H1 (cell line): ENCODE results near the gene SIX3. TPM values are rescaled to one million over a fixed set of nuclear protein-coding genes. Genes with fewer than 3 reads are reported as not detected.

Experiments
- HDAC6 ChIP-seq: IDR thresholded peaks from one replicate; pipeline ENCODE4 v1.7.1; 2012; ENCODE audit warnings: low read depth, mild to moderate bottlenecking, inconsistent platforms, low read length, moderate library complexity
- SIRT6 ChIP-seq: IDR thresholded peaks from one replicate; pipeline ENCODE4 v1.7.1; 2012; ENCODE audit warnings: low read length, inconsistent platforms
- SRF ChIP-seq: IDR thresholded peaks from 2 replicates; pipeline ENCODE4 v1.6.1; 2011; ENCODE audit warnings: mild to moderate bottlenecking, low read depth, low read length, moderate library complexity
- polyA plus RNA-seq, 7 experiments: library from polyadenylated mRNA; depleted of rRNA in 3 of 7; stranded (reverse) in 5 of 7; unstranded in 2 of 7; fragments of >200 nt in 5 of 7; fragments of 200-250 nt in 2 of 7; gene quantifications; 1 replicate in 5 of 7; 2 replicates in 1 of 7; 4 replicates in 1 of 7; pipeline versions ENCODE4 v1.2.1 to v1.2.3, GENCODE V29; 2011 to 2013; ENCODE audit warnings: missing spikeins in 2 of 7, mixed read lengths in 2 of 7
- total RNA-seq: library from RNA; stranded (reverse); fragmentation: NEBNext Ultra II Directional; extraction: Animal tissue kit (Norgen Biotek cat#: 25700); gene quantifications from 2 replicates; pipeline ENCODE4 v1.2.1, GENCODE V29; 2021
- TF ChIP-seq, protein P1 (sequence below): IDR thresholded peaks from 2 replicates; pipeline ENCODE4 v1.6.1; 2012; ENCODE audit warnings: inconsistent platforms
- TF ChIP-seq, protein P2 (sequence below): fragments of 300-600 bp; sonication (generic); IDR thresholded peaks from 2 replicates; pipeline ENCODE4 v1.7.1; 2012; ENCODE audit warnings: low read length, moderate library complexity, mild to moderate bottlenecking, inconsistent platforms; ENCODE audit not compliant: insufficient replicate concordance
- TF ChIP-seq, protein P3 (sequence below), 3 experiments: IDR thresholded peaks; 1 replicate in 2 of 3; 2 replicates in 1 of 3; pipeline versions ENCODE4 v1.5.1 to v1.6.1; 2011; ENCODE audit warnings: low read length in 3 of 3, mild to moderate bottlenecking in 3 of 3, inconsistent platforms in 2 of 3, low read depth in 1 of 3, moderate library complexity in 1 of 3; ENCODE audit not compliant: insufficient read depth in 1 of 3; ENCODE audit errors: control extremely low read depth in 1 of 3

SIX3 gene
- total and polyA plus RNA-seq, 2 of the 8 experiments (the other 6 are each of a cell fraction or from before 2014, with no cell fraction given): 0.02 to 0.19 TPM

DNA sequence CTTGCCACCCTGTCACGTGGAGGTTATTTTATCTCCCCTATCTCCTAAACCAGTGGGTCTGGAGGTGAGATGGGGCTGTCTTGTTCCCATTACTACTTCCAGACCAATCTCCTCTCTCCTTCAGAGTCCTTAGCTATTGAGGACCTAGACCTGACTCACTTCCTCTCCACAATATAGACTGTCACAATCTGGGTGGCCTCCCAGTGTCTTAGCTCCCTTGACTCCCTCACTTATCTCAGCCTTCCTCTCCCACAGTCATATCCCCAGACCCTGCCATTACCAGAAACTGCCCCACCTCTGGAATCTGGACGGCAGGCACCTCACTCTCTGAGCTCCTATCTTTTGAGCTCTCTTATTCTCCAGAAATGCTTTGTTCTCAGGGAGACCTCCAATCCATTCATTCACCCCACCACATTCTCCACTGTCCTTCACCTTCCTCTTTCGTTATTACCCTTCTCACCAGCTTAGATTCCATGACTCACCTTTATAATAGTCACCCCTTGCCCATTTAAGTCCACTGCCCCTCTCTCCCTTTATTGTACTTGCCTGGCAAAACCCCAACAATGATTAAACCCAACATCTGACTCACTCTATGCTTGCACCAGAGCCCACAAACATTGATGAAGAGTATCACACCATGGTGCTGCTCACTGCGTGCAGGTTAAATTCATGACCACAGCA, 23.3 kb upstream of the SIX3 start (continued):
- TF ChIP-seq, protein P1, sequence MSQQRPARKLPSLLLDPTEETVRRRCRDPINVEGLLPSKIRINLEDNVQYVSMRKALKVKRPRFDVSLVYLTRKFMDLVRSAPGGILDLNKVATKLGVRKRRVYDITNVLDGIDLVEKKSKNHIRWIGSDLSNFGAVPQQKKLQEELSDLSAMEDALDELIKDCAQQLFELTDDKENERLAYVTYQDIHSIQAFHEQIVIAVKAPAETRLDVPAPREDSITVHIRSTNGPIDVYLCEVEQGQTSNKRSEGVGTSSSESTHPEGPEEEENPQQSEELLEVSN: no peak
- TF ChIP-seq HDAC6 (no peak), SRF (no peak), SIRT6 (no peak)
- TF ChIP-seq, protein P2, sequence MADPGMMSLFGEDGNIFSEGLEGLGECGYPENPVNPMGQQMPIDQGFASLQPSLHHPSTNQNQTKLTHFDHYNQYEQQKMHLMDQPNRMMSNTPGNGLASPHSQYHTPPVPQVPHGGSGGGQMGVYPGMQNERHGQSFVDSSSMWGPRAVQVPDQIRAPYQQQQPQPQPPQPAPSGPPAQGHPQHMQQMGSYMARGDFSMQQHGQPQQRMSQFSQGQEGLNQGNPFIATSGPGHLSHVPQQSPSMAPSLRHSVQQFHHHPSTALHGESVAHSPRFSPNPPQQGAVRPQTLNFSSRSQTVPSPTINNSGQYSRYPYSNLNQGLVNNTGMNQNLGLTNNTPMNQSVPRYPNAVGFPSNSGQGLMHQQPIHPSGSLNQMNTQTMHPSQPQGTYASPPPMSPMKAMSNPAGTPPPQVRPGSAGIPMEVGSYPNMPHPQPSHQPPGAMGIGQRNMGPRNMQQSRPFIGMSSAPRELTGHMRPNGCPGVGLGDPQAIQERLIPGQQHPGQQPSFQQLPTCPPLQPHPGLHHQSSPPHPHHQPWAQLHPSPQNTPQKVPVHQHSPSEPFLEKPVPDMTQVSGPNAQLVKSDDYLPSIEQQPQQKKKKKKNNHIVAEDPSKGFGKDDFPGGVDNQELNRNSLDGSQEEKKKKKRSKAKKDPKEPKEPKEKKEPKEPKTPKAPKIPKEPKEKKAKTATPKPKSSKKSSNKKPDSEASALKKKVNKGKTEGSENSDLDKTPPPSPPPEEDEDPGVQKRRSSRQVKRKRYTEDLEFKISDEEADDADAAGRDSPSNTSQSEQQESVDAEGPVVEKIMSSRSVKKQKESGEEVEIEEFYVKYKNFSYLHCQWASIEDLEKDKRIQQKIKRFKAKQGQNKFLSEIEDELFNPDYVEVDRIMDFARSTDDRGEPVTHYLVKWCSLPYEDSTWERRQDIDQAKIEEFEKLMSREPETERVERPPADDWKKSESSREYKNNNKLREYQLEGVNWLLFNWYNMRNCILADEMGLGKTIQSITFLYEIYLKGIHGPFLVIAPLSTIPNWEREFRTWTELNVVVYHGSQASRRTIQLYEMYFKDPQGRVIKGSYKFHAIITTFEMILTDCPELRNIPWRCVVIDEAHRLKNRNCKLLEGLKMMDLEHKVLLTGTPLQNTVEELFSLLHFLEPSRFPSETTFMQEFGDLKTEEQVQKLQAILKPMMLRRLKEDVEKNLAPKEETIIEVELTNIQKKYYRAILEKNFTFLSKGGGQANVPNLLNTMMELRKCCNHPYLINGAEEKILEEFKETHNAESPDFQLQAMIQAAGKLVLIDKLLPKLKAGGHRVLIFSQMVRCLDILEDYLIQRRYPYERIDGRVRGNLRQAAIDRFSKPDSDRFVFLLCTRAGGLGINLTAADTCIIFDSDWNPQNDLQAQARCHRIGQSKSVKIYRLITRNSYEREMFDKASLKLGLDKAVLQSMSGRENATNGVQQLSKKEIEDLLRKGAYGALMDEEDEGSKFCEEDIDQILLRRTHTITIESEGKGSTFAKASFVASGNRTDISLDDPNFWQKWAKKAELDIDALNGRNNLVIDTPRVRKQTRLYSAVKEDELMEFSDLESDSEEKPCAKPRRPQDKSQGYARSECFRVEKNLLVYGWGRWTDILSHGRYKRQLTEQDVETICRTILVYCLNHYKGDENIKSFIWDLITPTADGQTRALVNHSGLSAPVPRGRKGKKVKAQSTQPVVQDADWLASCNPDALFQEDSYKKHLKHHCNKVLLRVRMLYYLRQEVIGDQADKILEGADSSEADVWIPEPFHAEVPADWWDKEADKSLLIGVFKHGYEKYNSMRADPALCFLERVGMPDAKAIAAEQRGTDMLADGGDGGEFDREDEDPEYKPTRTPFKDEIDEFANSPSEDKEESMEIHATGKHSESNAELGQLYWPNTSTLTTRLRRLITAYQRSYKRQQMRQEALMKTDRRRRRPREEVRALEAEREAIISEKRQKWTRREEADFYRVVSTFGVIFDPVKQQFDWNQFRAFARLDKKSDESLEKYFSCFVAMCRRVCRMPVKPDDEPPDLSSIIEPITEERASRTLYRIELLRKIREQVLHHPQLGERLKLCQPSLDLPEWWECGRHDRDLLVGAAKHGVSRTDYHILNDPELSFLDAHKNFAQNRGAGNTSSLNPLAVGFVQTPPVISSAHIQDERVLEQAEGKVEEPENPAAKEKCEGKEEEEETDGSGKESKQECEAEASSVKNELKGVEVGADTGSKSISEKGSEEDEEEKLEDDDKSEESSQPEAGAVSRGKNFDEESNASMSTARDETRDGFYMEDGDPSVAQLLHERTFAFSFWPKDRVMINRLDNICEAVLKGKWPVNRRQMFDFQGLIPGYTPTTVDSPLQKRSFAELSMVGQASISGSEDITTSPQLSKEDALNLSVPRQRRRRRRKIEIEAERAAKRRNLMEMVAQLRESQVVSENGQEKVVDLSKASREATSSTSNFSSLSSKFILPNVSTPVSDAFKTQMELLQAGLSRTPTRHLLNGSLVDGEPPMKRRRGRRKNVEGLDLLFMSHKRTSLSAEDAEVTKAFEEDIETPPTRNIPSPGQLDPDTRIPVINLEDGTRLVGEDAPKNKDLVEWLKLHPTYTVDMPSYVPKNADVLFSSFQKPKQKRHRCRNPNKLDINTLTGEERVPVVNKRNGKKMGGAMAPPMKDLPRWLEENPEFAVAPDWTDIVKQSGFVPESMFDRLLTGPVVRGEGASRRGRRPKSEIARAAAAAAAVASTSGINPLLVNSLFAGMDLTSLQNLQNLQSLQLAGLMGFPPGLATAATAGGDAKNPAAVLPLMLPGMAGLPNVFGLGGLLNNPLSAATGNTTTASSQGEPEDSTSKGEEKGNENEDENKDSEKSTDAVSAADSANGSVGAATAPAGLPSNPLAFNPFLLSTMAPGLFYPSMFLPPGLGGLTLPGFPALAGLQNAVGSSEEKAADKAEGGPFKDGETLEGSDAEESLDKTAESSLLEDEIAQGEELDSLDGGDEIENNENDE: no peak
- TF ChIP-seq, protein P3, sequence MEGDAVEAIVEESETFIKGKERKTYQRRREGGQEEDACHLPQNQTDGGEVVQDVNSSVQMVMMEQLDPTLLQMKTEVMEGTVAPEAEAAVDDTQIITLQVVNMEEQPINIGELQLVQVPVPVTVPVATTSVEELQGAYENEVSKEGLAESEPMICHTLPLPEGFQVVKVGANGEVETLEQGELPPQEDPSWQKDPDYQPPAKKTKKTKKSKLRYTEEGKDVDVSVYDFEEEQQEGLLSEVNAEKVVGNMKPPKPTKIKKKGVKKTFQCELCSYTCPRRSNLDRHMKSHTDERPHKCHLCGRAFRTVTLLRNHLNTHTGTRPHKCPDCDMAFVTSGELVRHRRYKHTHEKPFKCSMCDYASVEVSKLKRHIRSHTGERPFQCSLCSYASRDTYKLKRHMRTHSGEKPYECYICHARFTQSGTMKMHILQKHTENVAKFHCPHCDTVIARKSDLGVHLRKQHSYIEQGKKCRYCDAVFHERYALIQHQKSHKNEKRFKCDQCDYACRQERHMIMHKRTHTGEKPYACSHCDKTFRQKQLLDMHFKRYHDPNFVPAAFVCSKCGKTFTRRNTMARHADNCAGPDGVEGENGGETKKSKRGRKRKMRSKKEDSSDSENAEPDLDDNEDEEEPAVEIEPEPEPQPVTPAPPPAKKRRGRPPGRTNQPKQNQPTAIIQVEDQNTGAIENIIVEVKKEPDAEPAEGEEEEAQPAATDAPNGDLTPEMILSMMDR (IDR thresholded peaks at IDR 0.05; ENCODE audit: control extremely low read depth in 1 of 3, insufficient read depth in 1 of 3, low read depth in 1 of 3, low read length in 3 of 3): no peak
